ENCODE data around the gene SSTR1.

Gene SSTR1

GRCh38 chr14:38203929-38204718, 3.6 kb upstream of the SSTR1 start:
- no peak for DNase-seq

GRCh38 chr14:38204719-38205115, 3.0 kb upstream of the SSTR1 start:
- no peak for DNase-seq

- no peak for DNase-seq
Measured at GRCh38 chr14:38205119-38205813, 2.4 kb upstream of the SSTR1 start.

GRCh38 chr14:38205949-38206665, 1.6 kb upstream of the SSTR1 start:
- DNase-seq = no peak

GRCh38 chr14:38206689-38207376, 871 bp upstream of the SSTR1 start:
- no peak for DNase-seq

GRCh38 chr14:38207377-38207735, 348 bp upstream of the SSTR1 start:
- DNase-seq = no peak

- DNase-seq = no peak
Measured at GRCh38 chr14:38208618-38209562, 1.2 kb downstream of the SSTR1 start.

GRCh38 chr14:38209572-38210557, 2.2 kb downstream of the SSTR1 start:
- no peak for DNase-seq

- DNase-seq = no peak
Measured at GRCh38 chr14:38210587-38211216, 3.0 kb downstream of the SSTR1 start.

- DNase-seq = no peak
Measured at GRCh38 chr14:38211255-38211735, 3.6 kb downstream of the SSTR1 start.

GRCh38 chr14:38212111-38212510, 4.4 kb downstream of the SSTR1 start:
- no peak for DNase-seq

- no peak for DNase-seq
Measured at GRCh38 chr14:38213001-38213400, 5.3 kb downstream of the SSTR1 start.

- no peak for DNase-seq
Measured at GRCh38 chr14:38217553-38217952, 9.8 kb downstream of the SSTR1 start.

- no peak for DNase-seq
Measured at GRCh38 chr14:38221077-38221476, 13.4 kb downstream of the SSTR1 start.

GRCh38 chr14:38224338-38224737, 16.6 kb downstream of the SSTR1 start:
- no peak for DNase-seq

GRCh38 chr14:38225946-38226345, 18.2 kb downstream of the SSTR1 start:
- DNase-seq = no peak

GRCh38 chr14:38226366-38226765, 18.7 kb downstream of the SSTR1 start:
- no peak for DNase-seq

- DNase-seq = no peak
Measured at GRCh38 chr14:38233218-38233617, 25.5 kb downstream of the SSTR1 start.

GRCh38 chr14:38238332-38238731, 30.6 kb downstream of the SSTR1 start:
- no peak for DNase-seq

- DNase-seq = no peak
Measured at GRCh38 chr14:38238878-38239277, 31.2 kb downstream of the SSTR1 start.
